ENCODE results near the gene CLEC17A.
A peak's percentile ranks its signal among the peaks of the same experiment; 100 is the strongest.
"Not testable (repeated sequence)": the region's sequence is repeated elsewhere in the genome, so short reads cannot be mapped to it uniquely, and the experiment has no call there.

CLEC17A gene, protein sequence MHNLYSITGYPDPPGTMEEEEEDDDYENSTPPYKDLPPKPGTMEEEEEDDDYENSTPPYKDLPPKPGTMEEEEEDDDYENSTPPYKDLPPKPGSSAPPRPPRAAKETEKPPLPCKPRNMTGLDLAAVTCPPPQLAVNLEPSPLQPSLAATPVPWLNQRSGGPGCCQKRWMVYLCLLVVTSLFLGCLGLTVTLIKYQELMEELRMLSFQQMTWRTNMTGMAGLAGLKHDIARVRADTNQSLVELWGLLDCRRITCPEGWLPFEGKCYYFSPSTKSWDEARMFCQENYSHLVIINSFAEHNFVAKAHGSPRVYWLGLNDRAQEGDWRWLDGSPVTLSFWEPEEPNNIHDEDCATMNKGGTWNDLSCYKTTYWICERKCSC

DNA sequence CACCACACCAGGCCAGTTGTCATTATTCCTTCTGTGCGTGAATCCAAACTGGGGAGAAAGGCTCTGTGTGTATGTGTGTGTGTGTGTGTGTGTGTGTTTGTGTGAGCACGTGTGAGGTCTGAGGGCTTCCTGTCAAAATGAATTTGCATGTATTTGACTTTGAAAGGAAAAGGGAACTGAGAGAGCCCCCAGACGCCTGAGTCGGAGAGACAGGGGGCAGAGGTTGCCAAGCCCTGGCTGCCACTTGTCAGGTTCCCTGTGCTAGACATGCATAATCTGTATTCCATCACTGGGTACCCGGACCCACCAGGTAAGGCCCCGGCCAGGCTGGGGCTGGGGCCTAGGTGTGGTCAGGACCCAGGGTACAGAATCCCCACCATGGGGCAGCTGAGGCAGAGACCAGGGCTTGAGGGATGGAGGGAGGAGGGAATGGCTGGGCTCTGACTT, at the start of gene CLEC17A:
Gene CLEC17A (plus strand): TSS at position 191 of the 447 bp plus-strand sequence. CDS start 77 bp downstream, at position 268.
- Histone ChIP-seq H3K4me3 (ENCODE audit: low read depth in 1 of 2, low read length in 2 of 2) (no peak within 1 kb of the TSS), H3K27ac (ENCODE audit: low read length) (no peak within 1 kb of the TSS), H3K27me3 (ENCODE audit: low read depth, low read length) (no peaks in the 10 kb centered on the region), H3K36me3 (ENCODE audit: control insufficient read depth in 1 of 2, insufficient read depth in 2 of 2, low read length in 2 of 2) (no peaks in the 10 kb centered on the region), H3K9me3 (ENCODE audit: control insufficient read depth in 1 of 2, low read length in 2 of 2) (no peaks in the 10 kb centered on the region), H3K4me1 (ENCODE audit: control insufficient read depth in 1 of 2, insufficient read depth in 2 of 2, low read length in 2 of 2) (no peaks in the 10 kb centered on the region)

GRCh38 chr19:14533450-14533849, 49.4 kb upstream of the CLEC17A start:
- Histone ChIP-seq H3K4me3 (ENCODE audit: low read depth in 1 of 2, low read length in 2 of 2) (no peak overlapping the region), H3K9me3 (ENCODE audit: control insufficient read depth in 1 of 2, low read length in 2 of 2) (no peaks in the 10 kb centered on the region), H3K27ac (ENCODE audit: low read length) (no peak overlapping the region), H3K27me3 (ENCODE audit: low read depth, low read length) (no peaks in the 10 kb centered on the region), H3K4me1 (ENCODE audit: control insufficient read depth in 1 of 2, insufficient read depth in 2 of 2, low read length in 2 of 2) (peaks cover 3 to 25% of the 10 kb centered on the region in 2 donors), H3K36me3 (ENCODE audit: control insufficient read depth in 1 of 2, insufficient read depth in 2 of 2, low read length in 2 of 2) (no peaks in the 10 kb centered on the region)

DNA sequence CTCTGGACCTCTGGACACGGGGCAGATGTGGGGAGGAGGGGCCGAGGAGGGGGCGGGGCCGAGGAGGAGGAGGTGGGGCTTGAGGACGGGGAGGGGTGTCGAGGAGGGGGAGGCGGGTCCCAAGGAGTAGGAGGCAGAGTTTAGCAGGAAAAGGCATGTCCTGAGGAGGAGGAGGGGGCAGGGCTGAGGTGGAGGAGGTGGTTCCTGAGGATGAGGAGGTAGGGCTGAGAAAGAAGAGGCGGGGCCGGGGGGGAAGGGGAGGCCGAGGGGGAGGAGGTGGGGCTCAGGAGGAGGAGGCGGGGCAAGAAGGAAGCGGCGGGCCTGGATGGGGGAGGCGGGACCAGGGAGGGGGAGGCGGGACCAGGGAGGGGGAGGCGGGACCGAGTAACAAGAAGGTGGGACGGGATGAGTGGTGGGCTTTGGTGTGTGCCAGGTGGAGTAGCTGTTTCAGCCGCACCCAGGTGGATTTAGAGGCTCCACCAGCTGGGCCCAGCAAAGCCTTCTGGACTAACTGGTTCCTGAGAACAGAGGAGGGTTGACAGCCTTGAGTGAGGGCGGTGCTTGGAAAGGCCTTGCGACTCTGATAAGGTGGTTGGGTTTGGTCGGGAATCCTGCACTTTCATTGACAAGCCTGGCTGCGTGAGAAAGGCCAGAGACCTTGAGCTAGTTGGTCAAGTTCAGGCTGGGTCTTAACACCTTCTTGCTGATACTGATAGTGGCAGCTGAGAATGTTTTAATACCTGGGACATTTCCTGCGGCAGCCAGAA, 45.8 kb upstream of the CLEC17A start:
- Histone ChIP-seq H3K27ac (ENCODE audit: low read length) (no peak overlapping the region), H3K4me3 (ENCODE audit: low read depth in 1 of 2, low read length in 2 of 2) (peak overlapping the region; percentile 37 to 40), H3K4me1 (ENCODE audit: control insufficient read depth in 1 of 2, insufficient read depth in 2 of 2, low read length in 2 of 2) (peaks cover 0 to 7% of the 10 kb centered on the region in 2 donors), H3K9me3 (ENCODE audit: control insufficient read depth in 1 of 2, low read length in 2 of 2) (no peaks in the 10 kb centered on the region), H3K36me3 (ENCODE audit: control insufficient read depth in 1 of 2, insufficient read depth in 2 of 2, low read length in 2 of 2) (no peaks in the 10 kb centered on the region), H3K27me3 (ENCODE audit: low read depth, low read length) (no peaks in the 10 kb centered on the region)

- no peaks in the 10 kb centered on the region for H3K36me3 ChIP-seq (ENCODE audit: control insufficient read depth in 1 of 2, insufficient read depth in 2 of 2, low read length in 2 of 2)
- no peak overlapping the region for H3K27ac ChIP-seq (ENCODE audit: low read length)
- no peaks in the 10 kb centered on the region for H3K9me3 ChIP-seq (ENCODE audit: control insufficient read depth in 1 of 2, low read length in 2 of 2)
- H3K4me1 ChIP-seq (ENCODE audit: control insufficient read depth in 1 of 2, insufficient read depth in 2 of 2, low read length in 2 of 2): peaks cover 0 to 20% of the 10 kb centered on the region in 2 donors
- H3K27me3 ChIP-seq (ENCODE audit: low read depth, low read length): no peaks in the 10 kb centered on the region
- no peak overlapping the region for H3K4me3 ChIP-seq (ENCODE audit: low read depth in 1 of 2, low read length in 2 of 2)
These were observed 42.0 kb upstream of the CLEC17A start for GRCh38 chr19:14540741-14541525.

GRCh38 chr19:14541979-14542378, 40.9 kb upstream of the CLEC17A start:
- H3K9me3 ChIP-seq (ENCODE audit: control insufficient read depth in 1 of 2, low read length in 2 of 2); H3K4me3 ChIP-seq (ENCODE audit: low read depth in 1 of 2, low read length in 2 of 2); H3K27ac ChIP-seq (ENCODE audit: low read length); H3K27me3 ChIP-seq (ENCODE audit: low read depth, low read length); H3K36me3 ChIP-seq (ENCODE audit: control insufficient read depth in 1 of 2, insufficient read depth in 2 of 2, low read length in 2 of 2): not testable (repeated sequence)
- peaks cover 0 to 15% of the 10 kb centered on the region in 2 donors for H3K4me1 ChIP-seq (ENCODE audit: control insufficient read depth in 1 of 2, insufficient read depth in 2 of 2, low read length in 2 of 2)

- Histone ChIP-seq H3K27ac (ENCODE audit: low read length) (no peak overlapping the region), H3K9me3 (ENCODE audit: control insufficient read depth in 1 of 2, low read length in 2 of 2) (no peaks in the 10 kb centered on the region), H3K4me1 (ENCODE audit: control insufficient read depth in 1 of 2, insufficient read depth in 2 of 2, low read length in 2 of 2) (peaks cover 0 to 15% of the 10 kb centered on the region in 2 donors), H3K27me3 (ENCODE audit: low read depth, low read length) (no peaks in the 10 kb centered on the region), H3K36me3 (ENCODE audit: control insufficient read depth in 1 of 2, insufficient read depth in 2 of 2, low read length in 2 of 2) (no peaks in the 10 kb centered on the region), H3K4me3 (ENCODE audit: low read depth in 1 of 2, low read length in 2 of 2) (no peak overlapping the region)
These were observed 40.1 kb upstream of the CLEC17A start for GRCh38 chr19:14542711-14543328.

- Histone ChIP-seq H3K4me3 (ENCODE audit: low read depth in 1 of 2, low read length in 2 of 2) (no peak overlapping the region), H3K36me3 (ENCODE audit: control insufficient read depth in 1 of 2, insufficient read depth in 2 of 2, low read length in 2 of 2) (no peaks in the 10 kb centered on the region), H3K27ac (ENCODE audit: low read length) (no peak overlapping the region), H3K9me3 (ENCODE audit: control insufficient read depth in 1 of 2, low read length in 2 of 2) (no peaks in the 10 kb centered on the region), H3K4me1 (ENCODE audit: control insufficient read depth in 1 of 2, insufficient read depth in 2 of 2, low read length in 2 of 2) (peaks cover 0 to 15% of the 10 kb centered on the region in 2 donors), H3K27me3 (ENCODE audit: low read depth, low read length) (no peaks in the 10 kb centered on the region)
These were observed 38.8 kb upstream of the CLEC17A start for GRCh38 chr19:14544047-14544446.

DNA sequence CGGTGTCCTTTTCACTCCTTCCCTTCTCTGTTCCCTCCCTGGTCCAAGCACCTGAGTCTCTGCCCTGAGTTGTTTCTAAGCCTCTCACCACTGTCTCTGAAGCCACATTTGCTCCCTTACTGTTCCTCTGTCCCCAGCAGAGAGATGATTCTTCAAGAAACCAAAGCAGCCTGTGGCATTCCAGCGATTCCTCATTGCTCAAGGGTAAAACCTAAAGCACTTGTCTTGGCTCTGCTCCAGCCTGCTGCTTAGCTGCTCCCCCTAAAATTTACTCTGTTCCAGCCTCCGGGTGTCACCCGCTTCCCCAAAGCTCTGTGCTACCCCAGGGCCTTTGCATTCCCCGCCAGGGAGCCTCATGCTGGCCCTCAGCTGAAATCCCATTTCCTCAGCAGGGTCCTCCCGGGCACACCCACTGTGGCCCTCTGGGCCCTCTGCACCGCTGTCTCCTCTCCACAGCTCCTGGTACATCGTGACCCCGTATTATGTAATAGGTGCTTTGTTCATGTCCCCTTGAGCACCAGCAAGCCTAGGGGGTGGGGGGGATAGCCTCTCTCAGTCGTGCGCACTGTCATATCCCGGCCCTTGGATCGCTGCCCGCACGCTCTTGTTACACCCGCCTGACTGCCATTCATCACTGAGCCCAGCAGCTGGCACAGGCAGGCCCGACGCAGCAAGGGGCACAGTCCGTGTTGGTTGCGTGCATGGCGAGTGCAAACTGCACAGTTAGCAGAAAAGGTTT, 37.7 kb upstream of the CLEC17A start:
- Histone ChIP-seq H3K36me3 (ENCODE audit: control insufficient read depth in 1 of 2, insufficient read depth in 2 of 2, low read length in 2 of 2) (no peaks in the 10 kb centered on the region), H3K4me3 (ENCODE audit: low read depth in 1 of 2, low read length in 2 of 2) (no peak overlapping the region), H3K27ac (ENCODE audit: low read length) (no peak overlapping the region), H3K27me3 (ENCODE audit: low read depth, low read length) (no peaks in the 10 kb centered on the region), H3K4me1 (ENCODE audit: control insufficient read depth in 1 of 2, insufficient read depth in 2 of 2, low read length in 2 of 2) (peaks cover 0 to 15% of the 10 kb centered on the region in 2 donors), H3K9me3 (ENCODE audit: control insufficient read depth in 1 of 2, low read length in 2 of 2) (no peaks in the 10 kb centered on the region)

GRCh38 chr19:14545716-14546082, 37.2 kb upstream of the CLEC17A start:
- H3K4me3 ChIP-seq (ENCODE audit: low read depth in 1 of 2, low read length in 2 of 2): no peak overlapping the region
- H3K4me1 ChIP-seq (ENCODE audit: control insufficient read depth in 1 of 2, insufficient read depth in 2 of 2, low read length in 2 of 2): peaks cover 0 to 15% of the 10 kb centered on the region in 2 donors
- H3K27ac ChIP-seq (ENCODE audit: low read length): no peak overlapping the region
- no peaks in the 10 kb centered on the region for H3K27me3 ChIP-seq (ENCODE audit: low read depth, low read length)
- no peaks in the 10 kb centered on the region for H3K36me3 ChIP-seq (ENCODE audit: control insufficient read depth in 1 of 2, insufficient read depth in 2 of 2, low read length in 2 of 2)
- H3K9me3 ChIP-seq (ENCODE audit: control insufficient read depth in 1 of 2, low read length in 2 of 2): no peaks in the 10 kb centered on the region

- H3K4me3 ChIP-seq (ENCODE audit: low read depth in 1 of 2, low read length in 2 of 2): no peak overlapping the region
- no peak overlapping the region for H3K27ac ChIP-seq (ENCODE audit: low read length)
- H3K4me1 ChIP-seq (ENCODE audit: control insufficient read depth in 1 of 2, insufficient read depth in 2 of 2, low read length in 2 of 2): peaks cover 0 to 5% of the 10 kb centered on the region in 2 donors
- no peaks in the 10 kb centered on the region for H3K36me3 ChIP-seq (ENCODE audit: control insufficient read depth in 1 of 2, insufficient read depth in 2 of 2, low read length in 2 of 2)
- H3K9me3 ChIP-seq (ENCODE audit: control insufficient read depth in 1 of 2, low read length in 2 of 2): no peaks in the 10 kb centered on the region
- H3K27me3 ChIP-seq (ENCODE audit: low read depth, low read length): no peaks in the 10 kb centered on the region
These were observed 32.6 kb upstream of the CLEC17A start for GRCh38 chr19:14550201-14550754.

Data from muscle layer of duodenum (tissue), 2 donors.